ENCODE data around the gene DNAI4.
"Not testable (repeated sequence)": the region's sequence is repeated elsewhere in the genome, so short reads cannot be mapped to it uniquely, and the experiment has no call there.

The DNAI4 gene, protein sequence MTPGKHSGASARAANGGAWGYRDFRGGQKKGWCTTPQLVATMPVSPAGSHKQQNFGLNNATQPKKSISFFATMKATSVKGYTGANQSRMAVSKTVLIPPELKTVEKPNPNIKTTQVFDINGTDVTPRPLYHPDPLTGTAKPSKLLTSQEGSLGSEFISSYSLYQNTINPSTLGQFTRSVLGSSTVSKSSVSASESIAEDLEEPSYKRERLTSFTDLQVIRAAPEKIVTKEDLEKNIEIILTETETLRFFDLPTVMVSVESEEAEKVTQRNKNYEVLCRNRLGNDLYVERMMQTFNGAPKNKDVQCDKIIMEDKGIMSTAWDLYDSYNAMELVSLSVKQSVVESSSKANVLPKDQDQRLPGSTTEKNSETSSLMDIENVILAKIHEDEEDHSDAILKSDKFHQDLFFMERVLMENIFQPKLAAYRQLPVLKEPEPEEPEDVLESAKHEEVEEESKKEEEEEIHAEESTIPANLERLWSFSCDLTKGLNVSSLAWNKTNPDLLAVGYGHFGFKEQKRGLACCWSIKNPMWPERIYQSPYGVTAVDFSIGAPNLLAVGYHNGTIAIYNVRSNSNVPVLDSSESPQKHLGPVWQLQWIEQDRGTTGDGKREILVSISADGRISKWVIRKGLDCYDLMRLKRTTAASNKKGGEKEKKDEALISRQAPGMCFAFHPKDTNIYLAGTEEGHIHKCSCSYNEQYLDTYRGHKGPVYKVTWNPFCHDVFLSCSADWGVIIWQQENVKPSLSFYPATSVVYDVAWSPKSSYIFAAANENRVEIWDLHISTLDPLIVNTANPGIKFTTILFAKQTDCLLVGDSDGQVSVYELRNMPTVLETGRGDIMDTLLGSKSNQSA
- long read RNA-seq, partial matches to known transcripts = 1 of 10 reads
- long read RNA-seq, other reads (novel, unspliced or antisense) = 2 of 10 reads

DNA sequence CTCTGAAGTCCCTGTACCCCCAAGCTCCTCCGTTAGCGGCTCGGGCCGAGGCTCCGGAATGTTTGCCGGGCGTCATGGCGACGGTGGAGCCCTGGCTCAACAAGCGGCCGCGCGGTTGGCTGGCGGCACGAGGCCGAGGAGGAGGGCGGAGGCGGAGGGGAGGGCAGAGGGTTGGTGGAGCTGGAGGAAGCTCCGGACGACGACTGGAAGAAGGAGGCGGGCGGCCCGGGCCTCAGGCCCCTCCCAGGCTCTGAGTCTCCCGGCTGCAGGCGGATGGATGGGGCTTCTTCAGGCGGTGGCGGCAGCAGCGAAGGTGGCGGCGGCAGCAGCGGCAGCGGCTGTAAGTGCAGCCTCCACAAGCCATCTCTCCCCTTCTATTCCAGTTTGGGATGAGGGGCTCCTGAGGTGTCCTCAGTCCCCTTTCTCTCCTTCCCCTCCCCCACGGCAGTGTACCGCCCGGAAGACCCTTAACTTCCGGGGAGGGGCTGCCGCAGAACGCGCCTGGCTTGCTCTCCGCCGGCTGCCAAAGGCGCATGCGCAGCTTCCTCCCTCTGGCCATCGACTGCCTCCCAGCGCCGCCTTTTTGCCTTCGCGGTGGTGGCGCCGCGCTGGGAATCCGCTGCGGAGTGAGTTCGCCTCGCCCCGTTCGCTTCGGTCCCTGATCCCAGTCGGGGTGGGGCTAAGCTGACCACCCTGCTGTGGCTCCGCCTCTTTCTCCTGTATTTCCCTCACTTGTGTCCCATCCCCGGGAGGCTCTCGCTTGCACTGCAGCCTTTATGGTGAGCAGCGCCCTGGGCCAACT, at the start of gene DNAI4, which contains the start of gene MIER1:
DNAI4 (minus strand) TSS at position 101 of the 802 bp plus-strand sequence; CDS start at position 76, 25 bp downstream.
MIER1 (plus strand) TSS at position 235 of the 802 bp plus-strand sequence; CDS start at position 274, 39 bp downstream.
- Histone ChIP-seq H3K27ac (replicated peaks) (peak within 1 kb of the TSS; percentile 96), H3K27me3 (ENCODE audit: insufficient read depth, poor library complexity, severe bottlenecking) (no peaks in the 10 kb centered on the region), H3K4me3 (replicated peaks; ENCODE audit: insufficient read depth, low read length) (peak within 1 kb of the TSS; percentile 75)
- TF ChIP-seq POLR2AphosphoS5 (IDR thresholded peaks at IDR 0.05; ENCODE audit: low read depth) (peak; percentile 40), GABPA (IDR thresholded peaks at IDR 0.05; ENCODE audit: low read depth) (peak; percentile 69; the same call in 1 of the 2 replicates), SPI1 (IDR thresholded peaks at IDR 0.05; ENCODE audit: borderline replicate concordance, low read depth) (no peak)
- TF ChIP-seq, protein P1, sequence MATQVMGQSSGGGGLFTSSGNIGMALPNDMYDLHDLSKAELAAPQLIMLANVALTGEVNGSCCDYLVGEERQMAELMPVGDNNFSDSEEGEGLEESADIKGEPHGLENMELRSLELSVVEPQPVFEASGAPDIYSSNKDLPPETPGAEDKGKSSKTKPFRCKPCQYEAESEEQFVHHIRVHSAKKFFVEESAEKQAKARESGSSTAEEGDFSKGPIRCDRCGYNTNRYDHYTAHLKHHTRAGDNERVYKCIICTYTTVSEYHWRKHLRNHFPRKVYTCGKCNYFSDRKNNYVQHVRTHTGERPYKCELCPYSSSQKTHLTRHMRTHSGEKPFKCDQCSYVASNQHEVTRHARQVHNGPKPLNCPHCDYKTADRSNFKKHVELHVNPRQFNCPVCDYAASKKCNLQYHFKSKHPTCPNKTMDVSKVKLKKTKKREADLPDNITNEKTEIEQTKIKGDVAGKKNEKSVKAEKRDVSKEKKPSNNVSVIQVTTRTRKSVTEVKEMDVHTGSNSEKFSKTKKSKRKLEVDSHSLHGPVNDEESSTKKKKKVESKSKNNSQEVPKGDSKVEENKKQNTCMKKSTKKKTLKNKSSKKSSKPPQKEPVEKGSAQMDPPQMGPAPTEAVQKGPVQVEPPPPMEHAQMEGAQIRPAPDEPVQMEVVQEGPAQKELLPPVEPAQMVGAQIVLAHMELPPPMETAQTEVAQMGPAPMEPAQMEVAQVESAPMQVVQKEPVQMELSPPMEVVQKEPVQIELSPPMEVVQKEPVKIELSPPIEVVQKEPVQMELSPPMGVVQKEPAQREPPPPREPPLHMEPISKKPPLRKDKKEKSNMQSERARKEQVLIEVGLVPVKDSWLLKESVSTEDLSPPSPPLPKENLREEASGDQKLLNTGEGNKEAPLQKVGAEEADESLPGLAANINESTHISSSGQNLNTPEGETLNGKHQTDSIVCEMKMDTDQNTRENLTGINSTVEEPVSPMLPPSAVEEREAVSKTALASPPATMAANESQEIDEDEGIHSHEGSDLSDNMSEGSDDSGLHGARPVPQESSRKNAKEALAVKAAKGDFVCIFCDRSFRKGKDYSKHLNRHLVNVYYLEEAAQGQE (IDR thresholded peaks at IDR 0.05; ENCODE audit: insufficient replicate concordance, low read depth) = peak; percentile 35
- peak; percentile 91 to 98 for DNase-seq (ENCODE audit: low read depth in 1 of 2, low spot score in 1 of 2)

DNA sequence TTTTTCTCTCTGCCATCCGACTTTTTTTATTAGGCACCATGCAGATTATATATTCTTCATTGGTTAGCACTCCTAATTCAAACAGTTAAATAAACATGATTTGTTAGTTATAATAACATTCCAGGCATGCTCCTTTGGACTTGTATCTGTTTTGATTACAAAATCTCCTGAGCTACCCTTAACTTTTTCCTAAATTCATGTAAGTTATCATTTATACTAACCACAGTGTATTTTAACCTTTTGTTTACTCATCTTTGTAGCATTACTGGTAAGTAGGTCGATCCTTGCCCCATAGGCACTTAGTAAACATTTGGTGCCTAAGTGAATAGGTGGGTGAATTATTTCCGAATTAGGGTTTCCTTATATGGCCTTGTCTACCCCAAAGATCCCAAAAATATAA, 43.9 kb upstream of the DNAI4 start:
- TF ChIP-seq GABPA (IDR thresholded peaks at IDR 0.05; ENCODE audit: low read depth) = no peak
- no peak for TF ChIP-seq POLR2AphosphoS5 (IDR thresholded peaks at IDR 0.05; ENCODE audit: low read depth)
- no peak for TF ChIP-seq SPI1 (IDR thresholded peaks at IDR 0.05; ENCODE audit: borderline replicate concordance, low read depth)
- TF ChIP-seq, protein P2, sequence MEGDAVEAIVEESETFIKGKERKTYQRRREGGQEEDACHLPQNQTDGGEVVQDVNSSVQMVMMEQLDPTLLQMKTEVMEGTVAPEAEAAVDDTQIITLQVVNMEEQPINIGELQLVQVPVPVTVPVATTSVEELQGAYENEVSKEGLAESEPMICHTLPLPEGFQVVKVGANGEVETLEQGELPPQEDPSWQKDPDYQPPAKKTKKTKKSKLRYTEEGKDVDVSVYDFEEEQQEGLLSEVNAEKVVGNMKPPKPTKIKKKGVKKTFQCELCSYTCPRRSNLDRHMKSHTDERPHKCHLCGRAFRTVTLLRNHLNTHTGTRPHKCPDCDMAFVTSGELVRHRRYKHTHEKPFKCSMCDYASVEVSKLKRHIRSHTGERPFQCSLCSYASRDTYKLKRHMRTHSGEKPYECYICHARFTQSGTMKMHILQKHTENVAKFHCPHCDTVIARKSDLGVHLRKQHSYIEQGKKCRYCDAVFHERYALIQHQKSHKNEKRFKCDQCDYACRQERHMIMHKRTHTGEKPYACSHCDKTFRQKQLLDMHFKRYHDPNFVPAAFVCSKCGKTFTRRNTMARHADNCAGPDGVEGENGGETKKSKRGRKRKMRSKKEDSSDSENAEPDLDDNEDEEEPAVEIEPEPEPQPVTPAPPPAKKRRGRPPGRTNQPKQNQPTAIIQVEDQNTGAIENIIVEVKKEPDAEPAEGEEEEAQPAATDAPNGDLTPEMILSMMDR (IDR thresholded peaks at IDR 0.05; ENCODE audit: insufficient read depth, low read length) = no peak
- no peak overlapping the region for H3K4me3 ChIP-seq (replicated peaks; ENCODE audit: insufficient read depth, low read length)
- no peaks in the 10 kb centered on the region for H3K27me3 ChIP-seq (ENCODE audit: insufficient read depth, poor library complexity, severe bottlenecking)
- DNase-seq (ENCODE audit: low read depth in 1 of 2, low spot score in 1 of 2) = no peak
- H3K27ac ChIP-seq (replicated peaks) = no peak overlapping the region

DNA sequence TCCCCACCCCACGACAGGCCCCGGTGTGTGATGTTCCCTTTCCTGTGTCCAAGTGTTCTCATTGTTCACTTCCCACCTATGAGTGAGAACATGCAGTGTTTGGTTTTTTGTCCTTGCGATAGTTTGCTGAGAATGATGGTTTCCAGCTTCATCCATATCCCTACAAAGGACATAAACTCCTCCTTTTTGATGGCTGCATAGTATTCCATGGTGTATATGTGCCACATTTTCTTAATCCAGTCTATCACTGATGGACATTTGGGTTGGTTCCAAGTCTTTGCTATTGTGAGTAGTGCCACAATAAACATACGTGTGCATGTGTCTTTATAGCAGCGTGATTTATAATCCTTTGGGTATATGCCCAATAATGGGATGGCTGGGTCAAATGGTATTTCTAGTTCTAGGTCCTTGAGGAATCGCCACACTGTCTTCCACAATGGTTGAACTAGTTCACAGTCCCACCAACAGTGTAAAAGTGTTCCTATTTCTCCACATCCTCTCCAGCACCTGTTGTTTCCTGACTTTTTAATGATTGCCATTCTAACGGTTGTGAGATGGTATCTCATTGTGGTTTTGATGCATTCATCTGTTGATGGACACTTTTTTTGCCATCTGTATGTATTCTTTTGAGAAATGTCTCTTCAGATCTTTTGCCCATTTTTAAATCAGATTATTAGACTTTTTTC, 41.7 kb upstream of the DNAI4 start:
- H3K4me3 ChIP-seq (replicated peaks; ENCODE audit: insufficient read depth, low read length); H3K27ac ChIP-seq (replicated peaks); H3K27me3 ChIP-seq (ENCODE audit: insufficient read depth, poor library complexity, severe bottlenecking); DNase-seq (ENCODE audit: low read depth in 1 of 2, low spot score in 1 of 2): not testable (repeated sequence)

DNA sequence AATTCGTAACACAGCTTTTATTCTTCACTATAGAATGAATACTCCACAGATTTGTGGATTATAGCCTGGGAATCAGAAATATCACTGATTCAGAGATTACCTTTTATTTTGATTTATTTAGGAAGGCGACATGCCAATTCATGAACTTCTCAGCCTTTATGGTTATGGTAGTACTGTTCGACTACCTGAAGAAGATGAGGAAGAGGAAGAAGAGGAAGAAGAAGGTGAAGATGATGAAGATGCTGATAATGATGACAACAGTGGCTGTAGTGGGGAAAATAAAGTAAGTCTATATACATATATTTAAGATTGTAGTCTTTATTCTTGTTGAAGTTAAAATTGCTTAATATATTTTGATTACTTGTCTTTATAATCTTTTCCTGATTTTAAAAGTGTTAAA, 33.3 kb upstream of the DNAI4 start:
- Histone ChIP-seq H3K4me3 (replicated peaks; ENCODE audit: insufficient read depth, low read length) (no peak overlapping the region), H3K27me3 (ENCODE audit: insufficient read depth, poor library complexity, severe bottlenecking) (no peaks in the 10 kb centered on the region), H3K27ac (replicated peaks) (no peak overlapping the region)
- DNase-seq (ENCODE audit: low read depth in 1 of 2, low spot score in 1 of 2) = no peak
- TF ChIP-seq GABPA (IDR thresholded peaks at IDR 0.05; ENCODE audit: low read depth) (no peak), SPI1 (IDR thresholded peaks at IDR 0.05; ENCODE audit: borderline replicate concordance, low read depth) (no peak), POLR2AphosphoS5 (IDR thresholded peaks at IDR 0.05; ENCODE audit: low read depth) (no peak)
- TF ChIP-seq, protein P1 (IDR thresholded peaks at IDR 0.05; ENCODE audit: insufficient replicate concordance, low read depth) = no peak
- TF ChIP-seq, protein P2 (IDR thresholded peaks at IDR 0.05; ENCODE audit: insufficient read depth, low read length) = no peak
